Measurements from ENCODE around the gene SV2B.

SV2B gene

GRCh38 chr15:91151781-91152563 is 51.9 kb downstream of the SV2B start:
- no peak for TF ChIP-seq CTCF (IDR thresholded peaks at IDR 0.05; ENCODE audit: extremely low read depth, missing control alignments)
- no peak for DNase-seq (ENCODE audit: low spot score)

GRCh38 chr15:91152896-91153581 is 53.0 kb downstream of the SV2B start:
- DNase-seq (ENCODE audit: low spot score): no peak
- TF ChIP-seq CTCF (IDR thresholded peaks at IDR 0.05; ENCODE audit: extremely low read depth, missing control alignments): no peak

GRCh38 chr15:91153954-91154353 is 53.9 kb downstream of the SV2B start:
- TF ChIP-seq CTCF (IDR thresholded peaks at IDR 0.05; ENCODE audit: extremely low read depth, missing control alignments): no peak
- no peak for DNase-seq (ENCODE audit: low spot score)

- no peak for DNase-seq (ENCODE audit: low spot score)
- TF ChIP-seq CTCF (IDR thresholded peaks at IDR 0.05; ENCODE audit: extremely low read depth, missing control alignments): no peak
Measured at GRCh38 chr15:91156175-91156726, 56.2 kb downstream of the SV2B start.

- no peak for DNase-seq (ENCODE audit: low spot score)
- TF ChIP-seq CTCF (IDR thresholded peaks at IDR 0.05; ENCODE audit: extremely low read depth, missing control alignments): no peak
Measured at GRCh38 chr15:91158415-91159394, 58.6 kb downstream of the SV2B start.

GRCh38 chr15:91165850-91166249 is 65.8 kb downstream of the SV2B start:
- no peak for TF ChIP-seq CTCF (IDR thresholded peaks at IDR 0.05; ENCODE audit: extremely low read depth, missing control alignments)

More at GRCh38 chr15:91165850-91166249, 65.8 kb downstream of the SV2B start:
- no peak for DNase-seq (ENCODE audit: low spot score)

Data from GM20000 (cell line).